Activated CD4-positive, alpha-beta T cell treated with anti-CD3 and anti-CD28 coated beads for 4 hours (primary cell): ENCODE results near the gene ALG12.

ENCODE experiments used
- DNase-seq, 2 donors: peaks; one replicate each; pipeline ENCODE4 v3.0.0-alpha.2; 2020

The ALG12 gene

DNA sequence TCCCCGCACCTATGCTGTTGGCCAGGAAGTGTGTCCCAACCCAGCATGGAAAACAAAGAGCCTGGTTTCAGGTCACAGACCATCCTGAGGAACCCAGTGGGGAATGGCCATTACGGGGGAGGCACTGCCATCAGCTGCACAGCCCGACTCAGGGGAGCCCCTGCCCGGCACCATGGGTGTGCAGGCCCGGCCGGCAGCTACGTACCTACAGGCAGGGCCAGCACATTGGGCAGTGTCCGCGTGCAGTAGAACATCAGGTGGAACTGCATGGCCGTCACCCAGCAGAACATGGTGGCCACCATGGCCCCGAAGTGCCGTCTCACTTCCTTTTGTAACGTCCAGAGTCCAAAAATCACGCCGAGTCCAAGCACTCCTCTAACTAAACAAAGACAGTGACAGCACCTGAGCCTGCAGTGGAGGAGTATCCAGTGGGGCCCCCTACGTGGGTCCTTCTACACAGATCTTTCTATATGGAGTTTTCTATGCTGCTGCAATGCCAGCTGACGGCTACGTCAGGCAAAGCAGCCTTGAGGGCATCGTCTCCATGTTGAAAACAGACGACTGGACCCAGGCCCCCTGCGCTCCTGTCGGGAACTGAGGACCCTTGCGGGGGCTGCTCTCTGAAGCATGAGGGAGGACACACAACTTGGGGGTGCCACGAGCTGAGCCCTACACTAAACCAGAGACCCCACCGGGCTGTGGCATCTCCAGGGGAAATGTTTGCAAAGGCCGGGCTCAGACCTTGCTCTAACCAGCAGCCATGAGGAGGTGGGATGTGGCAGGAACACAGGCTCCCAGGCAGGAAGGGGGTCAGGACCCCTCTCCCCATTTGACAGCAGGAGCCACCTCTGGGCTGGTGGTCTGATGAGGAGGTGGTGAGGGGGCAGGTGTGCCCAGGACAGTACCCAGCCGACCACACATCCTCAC, 7.7 kb downstream of the ALG12 start:
- DNase-seq, result no peak

DNA sequence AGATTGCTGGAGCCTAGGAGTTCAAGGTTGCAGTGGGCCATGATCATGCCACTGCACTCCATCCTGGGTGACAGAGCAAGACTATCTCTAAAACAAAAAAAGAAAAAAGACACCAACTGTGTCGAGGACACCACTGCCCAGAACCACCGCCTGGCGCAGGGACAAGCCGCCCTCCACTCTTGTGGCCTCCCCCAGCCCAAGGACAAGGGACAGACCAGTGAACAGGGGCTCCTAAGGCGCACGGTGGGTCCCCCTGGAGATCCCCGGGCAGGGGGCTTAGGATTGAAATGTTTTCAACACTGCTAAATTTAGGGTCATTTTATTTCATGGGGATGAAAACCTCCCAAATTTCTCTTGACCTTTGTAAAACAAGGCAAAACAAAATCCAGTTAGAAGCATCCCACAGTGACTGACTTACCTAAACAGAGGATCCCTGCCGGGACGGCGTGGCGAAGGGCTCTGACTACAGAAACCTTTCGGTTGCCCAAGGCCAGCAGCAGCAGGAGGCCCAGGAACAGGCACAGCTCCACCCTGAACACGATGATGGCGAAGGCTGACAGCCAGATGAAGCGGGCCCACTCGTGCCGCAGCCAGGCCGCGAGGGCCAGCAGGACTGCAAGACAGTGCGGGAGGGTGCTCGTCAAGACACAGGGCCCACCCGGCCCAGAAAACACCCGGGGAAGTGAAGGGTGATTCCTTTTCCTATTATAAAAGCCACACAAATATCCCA, 8.6 kb downstream of the ALG12 start:
- no peak for DNase-seq

DNA sequence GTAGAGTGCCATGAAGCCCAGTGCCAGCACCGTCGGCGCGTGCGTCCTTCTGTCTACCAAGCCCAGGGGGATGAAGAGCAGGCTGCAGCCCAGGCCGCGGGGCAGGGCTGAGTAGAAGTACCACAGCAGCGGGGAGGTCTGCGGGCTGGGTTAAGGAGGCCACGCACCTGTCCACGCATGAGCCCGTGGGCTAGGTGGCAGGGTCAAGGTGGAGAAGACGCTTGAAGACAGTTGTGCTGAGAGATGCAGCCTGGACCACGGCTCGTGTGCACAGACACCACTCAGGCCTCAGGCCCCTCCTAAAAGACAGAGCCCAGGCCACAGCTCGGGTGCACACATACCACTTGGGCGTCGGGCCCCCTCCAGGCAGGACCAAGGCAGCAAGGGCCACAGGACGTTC, 10.4 kb downstream of the ALG12 start:
- DNase-seq, result no peak

DNA sequence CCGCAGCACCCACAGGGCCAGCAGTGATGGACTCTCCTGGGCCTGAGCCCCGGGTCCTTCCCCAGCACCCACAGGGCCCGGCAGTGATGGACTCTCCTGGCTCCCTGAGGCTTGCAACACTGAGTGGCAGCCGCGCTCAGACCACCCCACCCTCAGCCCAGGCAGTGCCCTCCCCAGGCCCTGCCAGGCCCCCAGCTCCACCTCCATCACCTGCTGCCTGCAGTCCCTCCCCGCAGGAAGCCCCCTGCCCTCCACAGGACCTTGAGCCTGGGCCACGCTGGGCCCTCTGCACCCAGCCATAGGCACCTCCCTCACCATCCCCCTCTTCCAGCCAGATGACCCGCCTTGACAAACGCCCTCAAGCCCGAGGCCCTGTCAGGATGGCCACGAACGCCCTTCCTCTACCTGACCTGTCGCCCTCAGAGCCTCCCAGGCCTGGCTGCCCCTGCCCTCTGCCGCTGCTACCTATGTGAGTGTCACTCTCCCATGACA, 11.4 kb downstream of the ALG12 start:
- no peak for DNase-seq

DNA sequence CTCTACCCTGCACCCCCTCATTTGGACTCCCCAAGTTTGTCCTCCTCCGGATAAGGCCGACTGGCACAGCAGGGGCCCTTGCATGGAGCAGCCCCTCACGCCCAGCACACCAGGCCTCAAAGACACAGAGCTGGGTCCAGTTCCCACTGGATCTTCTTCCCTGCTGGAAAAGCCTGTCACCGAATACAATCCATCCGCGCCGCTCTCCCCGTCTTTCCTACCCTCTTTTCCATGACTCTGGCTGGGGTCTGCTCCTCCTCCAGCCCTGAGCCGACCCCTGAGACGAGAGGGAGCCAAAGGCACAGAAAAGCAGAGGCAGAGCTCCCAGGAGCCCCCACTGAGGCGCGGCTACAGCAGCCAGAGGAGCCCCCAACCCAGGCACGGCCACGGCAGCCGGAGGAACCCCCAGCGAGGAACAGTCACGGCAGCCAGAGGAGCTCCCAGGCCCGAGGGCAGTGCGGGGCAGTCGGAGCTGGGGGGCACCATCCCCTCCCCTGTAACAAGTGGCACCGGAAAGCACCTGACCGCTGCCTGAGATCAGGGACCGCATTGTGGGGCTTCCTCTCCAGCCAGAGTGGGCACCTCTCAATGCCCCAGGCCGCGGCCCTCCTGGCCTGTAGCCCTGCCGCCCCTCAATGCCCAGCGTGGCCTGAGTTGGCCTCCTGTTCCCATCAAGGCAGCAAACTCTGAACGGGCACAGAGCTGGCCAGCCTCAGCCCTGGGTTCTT, 12.0 kb downstream of the ALG12 start:
- no peak for DNase-seq

DNA sequence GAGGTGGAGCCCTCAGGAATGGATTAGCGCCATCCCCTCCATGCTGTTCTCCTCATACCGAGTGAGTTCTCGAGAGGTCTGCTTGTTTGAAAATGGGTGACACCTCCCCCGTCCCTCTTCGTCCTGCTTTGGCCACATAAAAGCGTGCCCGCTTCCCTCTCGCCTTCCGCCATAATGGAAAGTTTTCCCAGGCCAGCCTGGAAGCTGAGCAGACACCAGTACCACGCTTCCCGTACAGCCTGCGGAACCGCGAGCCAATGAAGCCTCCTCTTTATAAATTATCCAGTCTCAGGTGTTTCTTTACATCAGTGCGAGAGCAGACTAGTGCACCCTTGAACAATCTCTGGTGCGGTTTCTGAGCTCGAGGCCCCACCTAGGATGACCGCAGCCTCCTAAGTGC, 12.8 kb downstream of the ALG12 start:
- DNase-seq, result no peak

DNA sequence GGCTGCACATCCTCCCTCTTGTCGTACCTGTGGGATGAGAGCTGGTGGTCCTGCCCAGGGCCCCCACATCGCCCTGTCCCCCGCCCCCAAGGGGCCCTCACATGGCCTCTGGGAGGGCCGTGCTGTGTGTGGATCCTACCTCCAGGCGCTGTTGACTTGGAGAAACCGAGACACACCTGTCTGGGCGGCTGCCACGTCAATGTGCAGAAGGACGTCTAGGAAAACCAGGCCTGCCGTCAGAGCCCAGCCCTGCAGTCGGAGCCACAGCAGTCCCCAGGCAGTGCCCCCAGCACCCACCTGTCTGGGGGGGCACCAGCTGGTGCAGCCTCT, 14.2 kb downstream of the ALG12 start:
- DNase-seq, result no peak

DNA sequence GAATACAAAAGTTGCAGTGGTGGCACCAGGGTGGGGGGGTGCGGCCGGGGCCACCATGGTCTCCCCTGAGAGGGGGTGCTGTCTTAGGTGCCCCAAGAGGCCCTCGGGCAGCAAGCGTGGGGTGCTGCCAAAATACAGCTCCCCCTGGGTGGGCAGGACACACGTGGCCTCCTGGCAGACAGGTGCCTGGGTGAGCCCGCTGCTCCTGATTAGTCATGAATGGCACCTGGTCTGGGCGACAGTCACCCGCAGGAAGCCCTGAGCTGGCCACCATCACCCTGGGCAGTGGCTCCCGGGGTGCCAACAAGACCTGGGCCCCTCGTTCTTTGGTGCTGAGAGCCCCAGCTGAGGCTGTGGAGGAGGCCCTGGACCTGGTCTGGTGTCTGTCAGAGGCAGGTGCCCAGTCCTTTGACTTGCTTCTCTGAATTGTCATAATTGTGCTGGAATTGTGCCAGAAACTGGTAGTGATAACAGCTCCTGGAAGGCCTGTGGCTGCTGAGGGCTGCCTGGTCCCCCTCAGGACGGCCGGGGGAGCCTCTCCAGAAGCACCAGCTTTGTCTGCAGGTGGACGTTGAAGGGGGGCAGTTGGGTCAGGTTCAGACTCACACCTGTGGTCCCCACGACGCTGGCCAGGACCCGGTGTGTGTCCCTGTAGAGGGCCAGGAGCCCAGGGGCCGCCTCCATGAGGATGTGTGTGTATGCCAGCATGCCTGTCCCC, 14.8 kb downstream of the ALG12 start:
- no peak for DNase-seq

DNA sequence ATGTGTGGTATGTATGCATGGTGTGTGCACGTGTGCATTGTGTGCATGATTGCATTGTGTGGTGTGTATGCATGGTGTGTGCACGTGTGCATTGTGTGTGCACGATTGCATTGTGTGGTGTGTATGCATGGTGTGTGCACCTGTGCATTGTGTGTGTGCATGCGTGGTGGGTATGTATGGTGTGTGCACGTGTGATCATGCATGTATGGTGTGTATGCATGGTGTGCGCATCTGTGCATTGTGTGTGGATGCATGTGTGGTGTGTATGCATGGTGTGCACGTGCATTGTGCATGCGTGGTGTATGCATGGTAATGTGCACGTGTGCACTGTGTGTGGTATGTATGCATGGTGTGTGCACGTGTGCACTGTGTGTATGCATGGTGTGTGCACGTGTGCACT, 16.8 kb downstream of the ALG12 start:
- no peak for DNase-seq

DNA sequence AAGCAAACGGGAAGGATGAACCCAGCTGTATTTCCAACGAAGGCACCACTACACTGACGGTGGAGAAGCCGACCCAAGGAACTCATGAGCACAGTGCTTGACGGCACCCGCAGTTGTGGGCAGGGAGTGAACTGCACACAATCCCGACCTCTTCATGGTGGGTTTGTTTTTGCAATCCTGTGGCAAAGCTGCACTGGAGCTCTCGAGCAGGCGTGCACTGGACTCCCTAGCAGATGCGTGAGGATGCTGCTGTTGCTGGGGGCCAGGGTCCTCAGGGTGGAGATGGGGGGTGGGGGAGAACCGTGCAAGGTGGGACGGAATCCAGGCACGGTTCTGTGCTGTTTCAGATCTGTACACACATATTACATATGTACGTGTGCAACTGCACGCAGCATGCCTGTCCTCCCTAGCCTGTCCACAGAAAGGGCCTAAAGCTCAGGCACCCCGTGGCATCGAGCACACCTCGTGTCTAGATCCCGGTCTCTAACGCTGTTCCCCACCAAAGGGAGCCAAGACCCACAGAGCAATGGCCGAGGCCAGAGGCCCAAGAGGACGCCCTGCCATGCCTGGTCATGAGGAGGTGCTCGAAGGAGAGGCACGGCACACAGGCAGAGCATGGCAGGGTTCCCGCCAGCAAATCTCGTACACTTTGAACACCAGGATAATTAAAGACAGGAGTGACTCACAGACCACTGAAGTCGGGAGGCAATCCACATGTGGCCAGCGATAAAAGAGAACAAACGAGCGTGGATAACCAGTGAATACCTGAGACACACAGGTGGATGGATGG, 17.6 kb downstream of the ALG12 start:
- no peak for DNase-seq

DNA sequence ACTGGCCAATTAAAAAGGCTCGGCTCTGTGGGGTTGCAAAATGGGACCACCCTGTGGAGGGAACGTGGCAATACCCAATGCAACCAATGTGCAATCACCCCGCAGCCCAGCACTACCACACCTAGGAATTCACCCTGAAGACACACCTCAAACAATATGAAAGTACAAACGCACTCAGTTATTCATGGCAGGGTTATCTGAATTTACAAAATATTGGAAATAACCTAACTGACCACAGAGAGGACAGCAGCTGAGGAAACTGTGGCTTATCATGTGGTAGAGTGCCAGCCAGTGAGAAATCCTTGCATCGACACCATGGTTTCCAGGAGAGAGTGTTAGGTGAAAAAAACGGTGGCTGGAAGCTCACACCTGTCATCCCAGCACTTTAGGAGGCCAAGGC, 18.7 kb downstream of the ALG12 start:
- no peak for DNase-seq

DNA sequence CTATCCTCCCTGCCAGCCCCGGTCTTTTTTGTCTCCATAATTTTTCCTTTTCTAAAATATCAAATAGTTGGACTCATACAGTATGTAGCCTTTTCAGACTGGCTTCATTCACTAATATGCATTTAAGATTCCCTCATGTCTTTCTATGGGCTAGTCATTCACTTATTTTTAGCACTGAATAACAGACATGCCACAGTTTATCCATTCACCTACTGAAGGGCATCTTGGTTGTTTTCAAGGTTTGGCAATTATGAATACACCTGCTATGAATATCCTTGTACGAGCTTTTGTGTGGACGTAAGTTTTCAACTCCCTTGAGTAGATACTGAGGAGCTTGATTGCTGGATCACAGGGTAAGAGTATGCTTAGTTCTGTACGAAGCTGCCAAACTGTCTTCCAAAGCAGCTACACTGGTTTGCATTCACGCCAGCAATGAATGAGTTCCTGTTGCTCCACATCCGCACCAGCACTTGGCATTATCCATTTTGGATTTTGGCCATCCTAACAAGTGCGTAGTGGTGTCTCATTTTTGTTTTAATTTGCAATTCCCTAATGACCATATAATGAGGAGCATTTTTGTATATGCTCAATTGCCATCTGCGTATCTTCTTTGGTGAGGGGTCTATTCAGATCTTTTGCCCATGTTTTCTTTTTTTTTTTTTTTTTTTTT, 21.1 kb downstream of the ALG12 start:
- no peak for DNase-seq

DNA sequence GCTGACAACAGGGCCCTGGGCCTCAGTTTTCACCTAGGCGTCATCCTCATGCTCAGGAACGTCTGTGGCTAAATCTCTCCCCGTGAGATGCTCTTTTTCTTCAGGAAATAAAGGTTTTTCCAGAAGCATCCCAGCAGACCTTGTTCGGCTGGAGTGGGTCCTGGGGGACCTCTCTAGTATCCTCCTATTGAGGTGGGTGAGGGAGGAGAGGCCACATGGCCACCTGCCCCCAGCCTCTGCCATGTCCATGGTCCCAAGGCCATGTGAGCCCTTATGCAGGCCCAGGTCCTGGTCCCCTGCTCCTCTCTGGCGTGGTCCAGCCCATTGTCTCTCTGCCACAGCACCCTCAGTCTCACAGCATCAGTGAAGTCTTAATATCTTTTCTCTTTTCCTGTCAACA, 22.0 kb downstream of the ALG12 start:
- no peak for DNase-seq

DNA sequence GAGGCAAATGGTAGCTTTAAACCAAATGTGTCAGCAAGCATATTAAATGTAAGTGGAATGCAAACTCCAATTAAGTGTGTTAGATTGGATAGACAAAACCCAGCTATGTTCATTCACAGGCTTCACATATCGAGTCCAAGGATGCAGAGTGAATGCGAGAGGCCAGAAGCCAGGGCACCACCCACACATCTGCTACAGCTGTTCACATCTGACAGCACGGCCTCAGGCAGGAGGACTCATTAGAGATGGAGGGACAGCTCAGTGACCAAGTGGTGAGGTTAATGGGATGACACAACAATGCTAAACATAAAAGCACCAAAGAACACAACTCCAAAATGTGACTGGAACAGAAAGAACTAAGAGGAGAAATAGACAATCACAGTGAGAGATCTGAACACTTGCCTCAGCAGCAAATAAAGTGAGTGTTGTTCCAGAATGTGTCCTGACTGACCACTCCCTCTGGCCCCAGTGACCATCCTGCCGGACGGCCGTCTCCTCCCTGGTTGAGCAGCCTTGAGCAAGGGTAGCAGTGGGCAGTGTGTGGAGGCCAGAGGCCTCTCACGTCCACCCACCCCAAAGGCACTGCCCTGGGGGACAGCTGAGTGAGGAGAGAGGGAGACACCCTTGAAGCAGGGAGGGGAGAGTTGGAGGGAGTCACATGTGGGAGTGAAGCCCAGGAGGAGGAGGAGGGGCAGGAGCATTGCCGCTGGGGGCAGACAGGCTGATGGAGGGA, 23.8 kb downstream of the ALG12 start:
- DNase-seq, result no peak

DNA sequence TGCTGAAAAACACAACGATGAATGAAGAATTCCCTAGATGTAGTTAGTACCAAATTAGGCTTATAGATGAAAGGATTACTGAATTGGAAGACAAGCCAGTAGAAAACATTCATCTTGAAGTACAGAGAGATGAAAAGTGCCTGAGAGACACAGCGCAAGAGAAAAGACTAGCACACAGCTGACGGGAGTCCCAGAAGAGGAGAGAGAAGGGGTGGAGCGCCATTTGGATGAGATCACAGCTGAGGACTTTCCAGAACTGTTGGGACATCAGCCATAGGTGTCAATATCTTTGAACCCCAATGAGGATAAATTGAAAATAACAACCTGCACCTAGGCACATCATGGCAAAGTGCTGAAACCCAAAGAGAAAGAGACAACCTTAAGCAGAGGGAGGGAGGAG, 25.2 kb downstream of the ALG12 start:
- DNase-seq, result no peak

DNA sequence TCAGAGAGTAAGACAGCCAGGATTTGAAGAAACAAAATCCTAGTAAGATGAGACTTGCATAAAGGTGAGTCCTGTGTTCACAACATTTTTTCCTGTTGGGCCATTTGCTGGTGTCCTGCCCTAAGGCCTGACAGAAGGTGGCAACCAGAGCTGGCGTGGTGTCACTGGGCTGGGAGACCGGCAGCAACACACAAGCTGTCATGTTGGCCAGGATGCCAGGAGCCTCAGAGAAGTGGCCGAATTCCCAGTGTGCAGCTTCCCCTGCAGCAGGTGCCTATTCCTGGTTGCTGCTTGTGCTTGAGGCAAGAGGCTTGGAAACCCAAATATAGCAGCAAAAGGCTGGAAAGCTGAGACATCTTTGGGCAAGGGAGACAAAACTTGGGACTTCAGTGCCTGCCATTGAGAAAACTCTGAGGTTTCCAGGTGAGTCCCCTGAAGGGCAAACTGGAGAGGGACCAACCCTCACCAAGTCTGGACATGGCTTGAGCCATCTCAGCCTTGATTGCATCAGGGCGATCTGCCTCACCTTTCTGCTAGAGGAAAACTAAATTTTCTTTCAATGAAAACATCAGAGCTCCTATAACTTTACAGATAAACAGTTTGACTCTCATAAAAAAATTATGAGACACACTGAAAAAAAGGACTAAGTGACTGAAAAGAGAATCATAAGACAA, 25.9 kb downstream of the ALG12 start:
- no peak for DNase-seq

DNA sequence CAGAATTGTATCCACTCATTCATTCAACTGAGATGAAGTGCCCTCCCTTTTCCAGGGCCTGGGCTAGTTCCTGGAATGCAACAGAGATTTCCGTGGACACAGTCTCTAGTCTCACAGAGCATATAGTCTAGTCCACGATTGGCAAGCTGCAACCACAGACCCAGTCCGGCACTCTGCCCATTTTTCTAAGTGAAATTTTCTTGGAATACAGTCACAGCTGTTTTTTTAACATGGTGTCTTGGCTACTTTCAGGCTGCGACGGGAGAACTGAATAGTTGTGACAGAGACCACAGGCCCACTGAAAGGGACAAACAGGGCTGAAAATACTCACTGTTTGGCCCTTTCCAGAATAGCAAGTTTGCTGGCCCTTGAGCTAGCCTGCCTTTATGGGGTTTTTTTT, 29.2 kb downstream of the ALG12 start:
- DNase-seq, result no peak

DNA sequence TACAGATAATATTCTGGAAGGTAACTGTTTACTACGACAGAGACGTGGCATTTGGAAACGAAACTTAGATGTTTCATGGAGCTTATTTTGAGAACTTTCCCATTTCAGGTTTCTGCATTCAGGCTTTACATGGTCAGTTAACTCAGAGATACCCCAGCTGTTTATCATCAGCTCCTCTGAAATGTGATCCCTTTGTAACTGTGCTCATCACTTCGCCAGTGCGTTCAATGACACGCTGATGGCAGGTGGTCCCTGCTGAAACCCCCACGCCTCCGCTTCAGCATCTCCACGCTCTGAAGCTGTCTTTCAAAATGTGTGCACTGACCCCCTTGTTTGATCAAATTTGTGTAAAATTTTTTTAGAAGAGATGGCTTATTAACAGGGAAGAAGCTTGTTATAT, 30.5 kb downstream of the ALG12 start:
- no peak for DNase-seq

DNA sequence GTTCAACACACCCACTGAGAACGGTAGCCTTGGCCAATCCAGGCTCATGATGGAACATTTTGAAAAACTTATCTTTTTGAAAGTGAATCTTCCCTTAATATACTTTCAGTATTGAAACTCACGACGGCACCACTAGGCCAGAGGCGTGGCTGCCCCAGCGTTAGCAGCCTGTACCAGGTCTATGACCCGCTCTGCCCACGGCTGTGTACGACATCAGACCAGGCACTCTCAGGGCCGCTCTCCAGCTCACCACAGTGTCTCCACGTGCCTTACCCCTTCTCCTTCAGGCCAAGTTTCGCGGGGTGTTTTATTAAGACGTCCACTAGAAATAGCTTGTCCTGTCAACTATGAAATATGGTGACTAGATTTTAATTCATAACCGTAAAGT, 31.2 kb downstream of the ALG12 start:
- no peak for DNase-seq

DNA sequence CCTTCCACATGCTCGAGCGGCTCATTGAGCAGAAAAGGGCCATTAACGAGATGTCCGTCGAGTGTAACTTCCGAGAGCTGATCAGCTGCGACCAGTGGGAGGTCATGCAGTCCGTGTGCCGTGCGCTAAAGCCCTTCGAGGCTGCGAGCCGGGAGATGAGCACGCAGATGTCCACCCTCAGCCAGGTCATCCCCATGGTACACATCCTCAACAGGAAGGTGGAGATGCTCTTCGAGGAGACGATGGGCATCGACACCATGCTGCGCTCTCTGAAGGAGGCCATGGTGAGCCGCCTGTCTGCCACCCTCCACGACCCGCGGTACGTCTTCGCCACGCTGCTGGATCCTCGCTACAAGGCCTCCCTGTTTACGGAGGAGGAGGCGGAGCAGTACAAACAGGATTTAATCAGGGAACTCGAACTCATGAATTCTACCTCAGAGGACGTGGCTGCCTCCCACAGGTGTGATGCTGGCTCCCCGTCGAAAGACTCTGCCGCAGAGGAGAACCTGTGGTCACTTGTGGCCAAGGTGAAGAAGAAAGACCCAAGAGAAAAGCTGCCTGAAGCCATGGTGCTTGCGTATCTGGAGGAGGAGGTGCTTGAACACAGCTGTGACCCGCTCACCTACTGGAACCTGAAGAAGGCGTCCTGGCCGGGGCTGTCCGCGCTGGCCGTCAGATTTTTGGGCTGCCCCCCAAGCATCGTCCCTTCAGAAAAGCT, 31.7 kb downstream of the ALG12 start:
- no peak for DNase-seq
